HG02610 (cell line): ENCODE data around the gene IDI2.
"Not testable (repeated sequence)": the region's sequence is repeated elsewhere in the genome, so short reads cannot be mapped to it uniquely, and the experiment has no call there.

ENCODE experiments used
- ATAC-seq: cut with Tn5 transposase; IDR thresholded peaks from one replicate; pipeline ENCODE4 v1.9.1; 2021; ENCODE audit warnings: mild to moderate bottlenecking, moderate library complexity; ENCODE audit not compliant: unreplicated experiment

Gene IDI2

GRCh38 chr10:1025683-1026082 is at the start of gene IDI2:
Gene IDI2 (minus strand): TSS chr10:1025859. CDS start chr10:1024723, 1,136 bp downstream.
- ATAC-seq = no peak

- no peak for ATAC-seq
These were observed 49.2 kb upstream of the IDI2 start for GRCh38 chr10:1074748-1075308.

- ATAC-seq = no peak
These were observed 48.5 kb upstream of the IDI2 start for GRCh38 chr10:1074052-1074747.

- ATAC-seq = no peak
These were observed 45.3 kb upstream of the IDI2 start for GRCh38 chr10:1070919-1071318.

- no peak for ATAC-seq
These were observed 43.0 kb upstream of the IDI2 start for GRCh38 chr10:1068380-1069361.

- ATAC-seq = not testable (repeated sequence)
These were observed 41.1 kb upstream of the IDI2 start for GRCh38 chr10:1066734-1067133.

- ATAC-seq = no peak
These were observed 39.2 kb upstream of the IDI2 start for GRCh38 chr10:1064964-1065247.

- ATAC-seq = no peak
These were observed 37.7 kb upstream of the IDI2 start for GRCh38 chr10:1063232-1063865.

GRCh38 chr10:1061930-1062774 is 36.5 kb upstream of the IDI2 start:
- ATAC-seq = no peak

- ATAC-seq = no peak
These were observed 34.2 kb upstream of the IDI2 start for GRCh38 chr10:1059902-1060301.

- no peak for ATAC-seq
These were observed 32.4 kb upstream of the IDI2 start for GRCh38 chr10:1058017-1058416.

- ATAC-seq = no peak
These were observed 31.5 kb upstream of the IDI2 start for GRCh38 chr10:1057106-1057657.

- peak; percentile 89 for ATAC-seq
These were observed 30.9 kb upstream of the IDI2 start, which contains the start of gene WDR37 for GRCh38 chr10:1056326-1057105. Gene WDR37 (plus strand): TSS chr10:1056385. CDS start chr10:1072156, 15,771 bp downstream.

- ATAC-seq = no peak
These were observed 29.0 kb upstream of the IDI2 start for GRCh38 chr10:1054684-1055083.

GRCh38 chr10:1050554-1050953 is 24.9 kb upstream of the IDI2 start:
- no peak for ATAC-seq

- no peak for ATAC-seq
These were observed 24.5 kb upstream of the IDI2 start for GRCh38 chr10:1050145-1050544.

GRCh38 chr10:1049425-1049958 is 23.8 kb upstream of the IDI2 start:
- no peak for ATAC-seq

GRCh38 chr10:1048732-1049424 is 23.2 kb upstream of the IDI2 start, which contains the start of gene IDI1:
Gene IDI1 (minus strand): TSS chr10:1049119. CDS start chr10:1049003, 116 bp downstream.
- peak; percentile 88 for ATAC-seq
